OCI-LY7 (cell line): ENCODE measurements around the gene CHMP4B. TPM values are rescaled to one million over a fixed set of nuclear protein-coding genes. Genes with fewer than 3 reads are reported as not detected.

Experiments
- BruUV-seq: library from RNA; stranded (reverse); fragments of 400-500 nt; replicated peaks from 2 replicates; lab custom pipeline; 2021; lab: Mats Ljungman, UMichigan
- CTCF ChIA-PET: fragments of 300-600 bp; sonication (Branson Sonifier 250); formaldehyde crosslinking; loops from one replicate; lab custom pipeline; 2022; ENCODE audit warnings: antibody characterized with exemption; ENCODE audit not compliant: unreplicated experiment; lab: Charles Lee
- POLR2A ChIA-PET: fragments of 300-600 bp; sonication (Branson Sonifier 250); formaldehyde crosslinking; loops from one replicate; lab custom pipeline; 2022; ENCODE audit warnings: antibody characterized with exemption; lab: Charles Lee
- DNase-seq: peaks from one replicate; pipeline ENCODE4 v3.0.0-alpha.2; 2015; ENCODE audit warnings: low spot score
- H2AFZ ChIP-seq: fragments of 200-600 bp; sonication (generic), shearing (Covaris generic); 2 replicates; pipeline ENCODE4 v1.6.1; 2014; ENCODE audit warnings: mild to moderate bottlenecking, antibody characterized with exemption, low read length, moderate library complexity
- H3K27ac ChIP-seq: fragments of 200-600 bp; sonication (generic); 2 replicates; pipeline ENCODE4 v1.5.1; 2014; ENCODE audit warnings: mixed run types, low read depth, mild to moderate bottlenecking, moderate library complexity, low read length, inconsistent platforms; ENCODE audit not compliant: poor library complexity, severe bottlenecking
- H3K36me3 ChIP-seq: fragments of 200-600 bp; sonication (generic); 2 replicates; pipeline ENCODE4 v1.6.1; 2014; ENCODE audit warnings: mild to moderate bottlenecking, antibody characterized with exemption, low read length, moderate library complexity, mixed read lengths; ENCODE audit not compliant: insufficient read depth
- H3K4me1 ChIP-seq: fragments of 200-600 bp; sonication (generic); 2 replicates; pipeline ENCODE4 v1.5.1; 2014; ENCODE audit warnings: mild to moderate bottlenecking, low read length; ENCODE audit not compliant: insufficient read depth, poor library complexity, severe bottlenecking
- H3K4me2 ChIP-seq: fragments of 200-600 bp; sonication (generic); 2 replicates; pipeline ENCODE4 v1.6.1; 2014; ENCODE audit warnings: mild to moderate bottlenecking, low read length
- H3K4me3 ChIP-seq: fragments of 200-600 bp; sonication (generic); 2 replicates; pipeline ENCODE4 v1.5.1; 2014; ENCODE audit warnings: mild to moderate bottlenecking, low read depth, low read length; ENCODE audit not compliant: poor library complexity, severe bottlenecking
- H3K79me2 ChIP-seq: fragments of 200-600 bp; sonication (generic); 2 replicates; pipeline ENCODE4 v1.6.1; 2016; ENCODE audit warnings: low read depth, mild to moderate bottlenecking, low read length, moderate library complexity, mixed read lengths; ENCODE audit not compliant: insufficient read depth
- H3K9me2 ChIP-seq: fragments of 200-600 bp; sonication (generic); 2 replicates; pipeline ENCODE4 v1.6.1; 2016; ENCODE audit warnings: mild to moderate bottlenecking, low read length, mixed read lengths; ENCODE audit not compliant: insufficient read depth
- H3K9me3 ChIP-seq: fragments of 200-600 bp; sonication (generic); 2 replicates; pipeline ENCODE4 v1.6.1; 2014; ENCODE audit warnings: mild to moderate bottlenecking, mixed run types, low read length, mixed read lengths
- H4K20me1 ChIP-seq: fragments of 200-600 bp; sonication (generic); 2 replicates; pipeline ENCODE4 v1.6.1; 2014; ENCODE audit warnings: mild to moderate bottlenecking, antibody characterized with exemption, low read length, moderate library complexity, mixed read lengths; ENCODE audit not compliant: insufficient read depth
- CTCF ChIP-seq: fragments of 200-600 bp; sonication (generic); conservative IDR thresholded peaks from 2 replicates; pipeline ENCODE4 v1.5.1; 2014; ENCODE audit warnings: mild to moderate bottlenecking, antibody characterized with exemption, low read length, moderate library complexity, mixed read lengths
- EZH2phosphoT487 ChIP-seq: fragments of 200-600 bp; sonication (generic); IDR thresholded peaks from 2 replicates; pipeline ENCODE4 v1.6.1; 2018; ENCODE audit warnings: low read depth, borderline replicate concordance, mild to moderate bottlenecking, mixed run types, antibody characterized with exemption, low read length, moderate library complexity, mixed read lengths
- intact Hi-C: fragments of 100-400 bp; cut with micrococcal nuclease; formaldehyde crosslinking; loops from one replicate; pipeline ENCODE4 v1.10.0; 2022; ENCODE audit not compliant: unreplicated experiment
- total RNA-seq, 2 experiments: library from RNA; depleted of rRNA in 1 of 2; stranded (reverse); fragments of >200 nt in 1 of 2; shearing (Covaris generic) in 1 of 2; gene quantifications; 2 replicates each; pipeline ENCODE4 v1.2.3, GENCODE V29; 2014 to 2022

Gene CHMP4B
- total RNA-seq, 2 experiments from 2014 or later: 32.4 to 84.2 TPM

GRCh38 chr20:33821270-33821836 is 10.2 kb downstream of the CHMP4B start:
- H3K27ac ChIP-seq: no peak overlapping the region
- CTCF ChIA-PET: no interaction called here
- H3K36me3 ChIP-seq: peaks cover 35% of the 10 kb centered on the region
- H3K4me3 ChIP-seq: no peak overlapping the region
- H3K9me2 ChIP-seq: no peaks in the 10 kb centered on the region
- peaks cover 41% of the 10 kb centered on the region for H3K4me1 ChIP-seq
- 0 out of 2 replicates have a peak, but pooled peaks cover 14% of the 10 kb centered on the region for H4K20me1 ChIP-seq
- peaks cover 93% of the 10 kb centered on the region for H3K79me2 ChIP-seq
- H3K9me3 ChIP-seq: no peaks in the 10 kb centered on the region
- POLR2A ChIA-PET: no interaction called here
- BruUV-seq: no TSS peak
- DNase-seq: no peak
- H3K4me2 ChIP-seq: no peak overlapping the region
- H2AFZ ChIP-seq: no peak overlapping the region
- intact Hi-C loops: no loop called here
- TF ChIP-seq CTCF: no peak

- H4K20me1 ChIP-seq: 0 out of 2 replicates have a peak, but pooled peaks cover 14% of the 10 kb centered on the region
- intact Hi-C loops: no loop called here
- H3K36me3 ChIP-seq: peaks cover 28% of the 10 kb centered on the region
- peaks cover 93% of the 10 kb centered on the region for H3K79me2 ChIP-seq
- no peak overlapping the region for H3K4me2 ChIP-seq
- H3K27ac ChIP-seq: no peak overlapping the region
- POLR2A ChIA-PET: no interaction called here
- no peak for TF ChIP-seq EZH2phosphoT487
- TF ChIP-seq CTCF: no peak
- CTCF ChIA-PET: no interaction called here
- no peak for DNase-seq
- no peak overlapping the region for H2AFZ ChIP-seq
- no TSS peak for BruUV-seq
- no peaks in the 10 kb centered on the region for H3K9me3 ChIP-seq
- no peaks in the 10 kb centered on the region for H3K9me2 ChIP-seq
- H3K4me3 ChIP-seq: no peak overlapping the region
- H3K4me1 ChIP-seq: peaks cover 48% of the 10 kb centered on the region
Observed at GRCh38 chr20:33822423-33822822, 11.3 kb downstream of the CHMP4B start.

- Histone ChIP-seq H3K9me3 (no peaks in the 10 kb centered on the region), H3K79me2 (peaks cover 93% of the 10 kb centered on the region), H3K27ac (no peak overlapping the region), H3K4me3 (no peak overlapping the region), H3K9me2 (no peaks in the 10 kb centered on the region), H3K4me1 (peaks cover 48% of the 10 kb centered on the region), H3K36me3 (peaks cover 27% of the 10 kb centered on the region), H2AFZ (no peak overlapping the region), H3K4me2 (no peak overlapping the region), H4K20me1 (0 out of 2 replicates have a peak, but pooled peaks cover 14% of the 10 kb centered on the region)
- DNase-seq: no peak
- ChIA-PET CTCF (no interaction called here), POLR2A (no interaction called here)
- intact Hi-C loops: no loop called here
- TF ChIP-seq CTCF (no peak), EZH2phosphoT487 (no peak)
- no TSS peak for BruUV-seq
Observed at GRCh38 chr20:33822991-33823390, 11.8 kb downstream of the CHMP4B start.
